ENCODE measurements around the gene C4orf50. TPM values are rescaled to one million over a fixed set of nuclear protein-coding genes. Genes with fewer than 3 reads are reported as not detected.
"Not testable (repeated sequence)": the region's sequence is repeated elsewhere in the genome, so short reads cannot be mapped to it uniquely, and the experiment has no call there.

C4orf50 gene
- total RNA-seq, 2 experiments from 2014 or later: 0.19 to 0.43 TPM

- no peaks in the 10 kb centered on the region for H3K9me3 Mint-ChIP-seq
- no peak overlapping the region for H3K27ac Mint-ChIP-seq
- peaks cover 5% of the 10 kb centered on the region for H3K27me3 Mint-ChIP-seq
- DNase-seq: no peak
- POLR2A ChIA-PET: no interaction called here
- no peaks in the 10 kb centered on the region for H3K36me3 Mint-ChIP-seq
- H3K4me1 Mint-ChIP-seq: peaks cover 2% of the 10 kb centered on the region
- ATAC-seq (ENCODE audit: low read depth): no peak
- no peak overlapping the region for H3K4me3 Mint-ChIP-seq
Measured at GRCh38 chr4:6002492-6002833, 15.8 kb downstream of the C4orf50 start.

GRCh38 chr4:6001680-6002491 lies 16.3 kb downstream of the C4orf50 start:
- Mint-ChIP-seq H3K9me3 (no peaks in the 10 kb centered on the region), H3K27ac (no peak overlapping the region), H3K4me3 (no peak overlapping the region), H3K4me1 (peaks cover 2% of the 10 kb centered on the region), H3K36me3 (no peaks in the 10 kb centered on the region), H3K27me3 (peaks cover 3% of the 10 kb centered on the region)
- DNase-seq: no peak
- POLR2A ChIA-PET: no interaction called here
- no peak for ATAC-seq (ENCODE audit: low read depth)

GRCh38 chr4:5999830-6000365 lies 18.3 kb downstream of the C4orf50 start:
- H3K36me3 Mint-ChIP-seq: no peaks in the 10 kb centered on the region
- no peak overlapping the region for H3K4me3 Mint-ChIP-seq
- peaks cover 2% of the 10 kb centered on the region for H3K27me3 Mint-ChIP-seq
- DNase-seq: no peak
- no peaks in the 10 kb centered on the region for H3K9me3 Mint-ChIP-seq
- POLR2A ChIA-PET: no interaction called here
- peaks cover 4% of the 10 kb centered on the region for H3K4me1 Mint-ChIP-seq
- no peak overlapping the region for H3K27ac Mint-ChIP-seq
- ATAC-seq (ENCODE audit: low read depth): no peak

GRCh38 chr4:5999356-5999755 lies 18.9 kb downstream of the C4orf50 start:
- Mint-ChIP-seq H3K9me3 (no peaks in the 10 kb centered on the region), H3K4me1 (peaks cover 4% of the 10 kb centered on the region), H3K27me3 (peaks cover 2% of the 10 kb centered on the region), H3K36me3 (no peaks in the 10 kb centered on the region), H3K4me3 (no peak overlapping the region), H3K27ac (no peak overlapping the region)
- POLR2A ChIA-PET: no interaction called here
- ATAC-seq (ENCODE audit: low read depth) (no peak), DNase-seq (no peak)

- DNase-seq: peak; percentile 48
- Mint-ChIP-seq H3K27ac (no peak overlapping the region), H3K4me3 (no peak overlapping the region), H3K36me3 (no peaks in the 10 kb centered on the region), H3K4me1 (peaks cover 4% of the 10 kb centered on the region), H3K9me3 (no peaks in the 10 kb centered on the region), H3K27me3 (peaks cover 2% of the 10 kb centered on the region)
- POLR2A ChIA-PET: no interaction called here
- peak; percentile 63 for ATAC-seq (ENCODE audit: low read depth)
Measured at GRCh38 chr4:5998333-5998936, 19.8 kb downstream of the C4orf50 start.

- no peak for ATAC-seq (ENCODE audit: low read depth)
- Mint-ChIP-seq H3K36me3 (no peaks in the 10 kb centered on the region), H3K27ac (no peak overlapping the region), H3K27me3 (peaks cover 2% of the 10 kb centered on the region), H3K9me3 (no peaks in the 10 kb centered on the region), H3K4me3 (no peak overlapping the region), H3K4me1 (peaks cover 4% of the 10 kb centered on the region)
- POLR2A ChIA-PET: no interaction called here
- DNase-seq: no peak
Measured at GRCh38 chr4:5996641-5997040, 21.6 kb downstream of the C4orf50 start.

GRCh38 chr4:5995901-5996623 lies 22.2 kb downstream of the C4orf50 start:
- no peak overlapping the region for H3K27ac Mint-ChIP-seq
- H3K36me3 Mint-ChIP-seq: no peaks in the 10 kb centered on the region
- H3K4me3 Mint-ChIP-seq: no peak overlapping the region
- peaks cover 2% of the 10 kb centered on the region for H3K27me3 Mint-ChIP-seq
- DNase-seq (no peak), ATAC-seq (ENCODE audit: low read depth) (no peak)
- H3K4me1 Mint-ChIP-seq: peaks cover 4% of the 10 kb centered on the region
- POLR2A ChIA-PET: no interaction called here
- no peaks in the 10 kb centered on the region for H3K9me3 Mint-ChIP-seq

- no peaks in the 10 kb centered on the region for H3K36me3 Mint-ChIP-seq
- POLR2A ChIA-PET: no interaction called here
- peaks cover 2% of the 10 kb centered on the region for H3K27me3 Mint-ChIP-seq
- ATAC-seq (ENCODE audit: low read depth) (no peak), DNase-seq (no peak)
- peaks cover 4% of the 10 kb centered on the region for H3K4me1 Mint-ChIP-seq
- no peak overlapping the region for H3K27ac Mint-ChIP-seq
- no peaks in the 10 kb centered on the region for H3K9me3 Mint-ChIP-seq
- H3K4me3 Mint-ChIP-seq: no peak overlapping the region
Measured at GRCh38 chr4:5993876-5994811, 24.1 kb downstream of the C4orf50 start.

- H3K27ac Mint-ChIP-seq; ATAC-seq (ENCODE audit: low read depth): not testable (repeated sequence)
Measured at GRCh38 chr4:5993346-5993745, 24.9 kb downstream of the C4orf50 start.

GRCh38 chr4:5992828-5993321 lies 25.4 kb downstream of the C4orf50 start:
- DNase-seq (no peak), ATAC-seq (ENCODE audit: low read depth) (no peak)
- Mint-ChIP-seq H3K27me3 (peaks cover 2% of the 10 kb centered on the region), H3K4me3 (no peak overlapping the region), H3K36me3 (no peaks in the 10 kb centered on the region), H3K9me3 (no peaks in the 10 kb centered on the region), H3K27ac (no peak overlapping the region), H3K4me1 (peaks cover 2% of the 10 kb centered on the region)
- POLR2A ChIA-PET: no interaction called here

More at GRCh38 chr4:5993346-5993745, 24.9 kb downstream of the C4orf50 start:
- DNase-seq, H3K36me3 Mint-ChIP-seq, H3K4me1 Mint-ChIP-seq, H3K9me3 Mint-ChIP-seq, POLR2A ChIA-PET, H3K4me3 Mint-ChIP-seq, H3K27me3 Mint-ChIP-seq: not testable (repeated sequence)

- no peak overlapping the region for H3K27ac Mint-ChIP-seq
- peaks cover 2% of the 10 kb centered on the region for H3K4me1 Mint-ChIP-seq
- POLR2A ChIA-PET: no interaction called here
- no peak for DNase-seq
- peaks cover 2% of the 10 kb centered on the region for H3K27me3 Mint-ChIP-seq
- H3K4me3 Mint-ChIP-seq: no peak overlapping the region
- ATAC-seq (ENCODE audit: low read depth): no peak
- H3K36me3 Mint-ChIP-seq: no peaks in the 10 kb centered on the region
- no peaks in the 10 kb centered on the region for H3K9me3 Mint-ChIP-seq
Measured at GRCh38 chr4:5992171-5992827, 25.9 kb downstream of the C4orf50 start.

GRCh38 chr4:5991405-5991804 lies 26.8 kb downstream of the C4orf50 start:
- H3K27me3 Mint-ChIP-seq: peaks cover 2% of the 10 kb centered on the region

More at GRCh38 chr4:5991405-5991804, 26.8 kb downstream of the C4orf50 start:
- POLR2A ChIA-PET: interaction anchor here (0.6 kb wide), 1 partner anchor 269 kb away, joined by 3 read pairs; no protein-coding TSS in a partner anchor
- Mint-ChIP-seq H3K4me1 (peaks cover 1% of the 10 kb centered on the region), H3K4me3 (no peak overlapping the region), H3K36me3 (no peaks in the 10 kb centered on the region), H3K27ac (no peak overlapping the region), H3K9me3 (no peaks in the 10 kb centered on the region)
- no peak for ATAC-seq (ENCODE audit: low read depth)
- no peak for DNase-seq
